NCI-H2107 (cell line): ENCODE results near the gene FBF1.
"Not testable (repeated sequence)": the region's sequence is repeated elsewhere in the genome, so short reads cannot be mapped to it uniquely, and the experiment has no call there.

ENCODE experiments used
- DNase-seq: peaks from one replicate; lab custom pipeline; 2025; lab: John Stamatoyannopoulos, UW

Gene FBF1

GRCh38 chr17:75895370-75896155 is 45.3 kb downstream of the FBF1 start:
- no peak for DNase-seq

DNA sequence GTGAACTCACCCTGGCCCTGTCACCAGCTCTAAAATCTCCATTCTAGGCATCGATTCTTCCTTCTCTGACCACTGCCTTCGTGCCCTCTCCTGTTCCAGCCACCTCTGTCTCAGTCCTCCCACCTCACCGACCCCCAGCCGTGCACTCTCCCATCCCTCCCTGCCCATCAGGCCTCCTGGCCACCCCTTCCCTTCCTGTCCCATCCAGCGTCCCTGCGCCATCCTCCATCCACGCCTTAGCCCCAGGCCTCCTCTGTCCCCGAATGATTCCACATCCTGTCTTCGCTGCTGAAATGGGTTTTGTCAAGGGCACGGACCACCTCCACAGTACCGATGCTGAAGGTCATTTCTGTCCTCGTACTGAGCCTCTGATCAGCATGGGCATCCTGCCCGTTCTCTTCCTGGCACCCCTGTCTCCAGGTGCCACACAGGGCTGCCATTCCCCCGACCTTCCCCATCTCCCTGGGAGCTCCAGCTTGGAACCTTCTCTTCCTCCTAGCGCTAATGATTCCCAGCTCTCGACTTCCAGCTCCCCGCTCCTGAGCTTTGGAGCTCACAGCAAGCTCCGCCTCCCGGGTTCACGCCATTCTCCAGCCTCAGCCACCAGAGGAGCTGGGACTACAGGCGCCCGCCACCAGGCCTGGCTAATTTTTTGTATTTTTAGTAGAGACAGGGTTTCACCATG is 46.7 kb downstream of the FBF1 start:
- no peak for DNase-seq

GRCh38 chr17:75893305-75894048 is 47.4 kb downstream of the FBF1 start:
- DNase-seq: no peak

GRCh38 chr17:75892556-75893224 is 48.2 kb downstream of the FBF1 start:
- no peak for DNase-seq

- DNase-seq: no peak
These were observed 49.0 kb downstream of the FBF1 start for GRCh38 chr17:75891605-75892555.

DNA sequence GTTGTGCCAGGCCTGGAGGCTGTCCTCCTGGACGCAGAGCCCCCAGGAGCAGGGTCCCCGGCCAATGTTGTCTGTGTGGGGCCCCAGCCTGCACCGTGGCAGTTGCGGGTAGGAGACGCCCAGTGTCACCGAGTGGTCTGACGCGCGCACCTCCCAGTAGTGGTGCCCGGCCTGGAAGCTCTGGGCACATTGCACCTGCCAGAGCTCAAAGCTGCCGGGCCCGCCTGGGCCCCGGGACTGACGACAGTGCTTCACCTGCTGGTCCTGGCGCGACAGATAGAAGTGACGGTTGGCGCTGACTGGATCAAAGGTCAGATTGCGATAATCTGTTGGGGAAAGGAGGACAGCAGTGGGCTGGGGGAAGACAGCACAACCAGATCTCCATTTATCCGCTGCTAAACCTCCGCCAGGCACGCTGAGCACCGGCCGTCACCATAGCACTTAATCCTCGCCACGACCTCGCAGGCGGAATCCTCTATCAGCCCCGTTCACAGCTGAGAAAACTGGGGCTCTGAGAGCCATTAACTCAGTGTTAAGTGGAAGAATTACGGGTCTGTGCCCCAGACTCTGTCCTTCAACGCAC is 49.7 kb downstream of the FBF1 start:
- DNase-seq: no peak

DNA sequence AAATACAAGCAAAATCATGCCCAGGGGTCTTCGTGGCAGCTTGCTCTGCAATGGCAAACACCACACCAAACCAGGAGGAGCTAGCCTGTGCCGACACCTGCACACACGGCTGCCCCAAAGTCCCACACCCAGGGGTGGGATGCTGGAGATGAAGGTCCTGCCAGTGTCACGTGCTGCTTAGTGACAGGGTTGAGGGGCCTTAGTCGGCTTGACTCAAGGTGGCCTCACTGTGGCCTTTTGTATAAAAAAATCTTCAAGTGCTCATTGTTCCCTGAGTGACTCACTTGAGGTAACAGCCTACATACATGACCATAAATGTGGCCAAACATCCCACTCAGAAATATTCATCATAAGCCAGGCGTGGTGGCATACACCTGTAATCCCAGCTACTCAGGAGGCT is 51.4 kb downstream of the FBF1 start:
- no peak for DNase-seq

DNA sequence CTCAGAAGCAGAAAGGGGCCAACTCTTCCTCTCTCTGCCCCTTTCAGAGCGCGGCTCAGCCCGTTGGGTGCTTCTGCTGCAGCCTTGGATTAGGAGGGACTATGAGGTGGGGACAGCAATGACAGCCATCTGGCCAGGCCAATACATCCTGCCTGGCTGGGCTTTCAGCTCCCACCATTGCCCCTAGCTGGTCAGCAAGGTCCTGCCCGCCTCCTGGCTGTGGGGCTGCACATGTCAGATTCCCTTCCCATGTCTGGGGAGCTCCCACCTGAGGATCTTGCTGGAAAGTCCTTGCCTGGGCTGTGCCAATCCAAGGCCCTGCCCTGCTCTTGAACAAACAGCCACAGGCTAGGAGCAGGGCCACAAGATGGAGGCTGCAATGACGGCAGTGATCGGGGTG is 52.4 kb downstream of the FBF1 start:
- DNase-seq: no peak

GRCh38 chr17:75885860-75886259 is 55.0 kb downstream of the FBF1 start:
- not testable (repeated sequence) for DNase-seq

GRCh38 chr17:75885431-75885830 is 55.4 kb downstream of the FBF1 start:
- DNase-seq: no peak

GRCh38 chr17:75881678-75882454 is 59.0 kb downstream of the FBF1 start:
- no peak for DNase-seq

DNA sequence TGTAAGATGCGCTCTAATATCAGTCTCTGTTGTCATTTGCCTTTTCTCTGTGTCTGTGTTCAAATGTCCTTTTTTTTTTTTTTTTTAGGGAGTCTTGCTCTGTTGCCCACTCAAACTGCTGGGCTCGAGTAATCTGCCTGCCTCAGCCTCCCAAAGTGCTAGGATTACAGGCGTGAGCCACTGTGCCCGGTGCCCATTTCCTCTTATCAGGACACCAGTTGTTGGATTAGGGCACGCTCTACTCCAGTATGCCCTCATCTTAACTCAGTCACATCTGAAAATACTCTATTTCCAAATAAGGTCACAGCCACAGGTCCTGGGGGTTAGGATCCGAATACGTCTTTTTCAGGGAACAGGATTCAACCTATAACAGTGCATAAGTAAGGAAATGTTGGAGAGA is 60.6 kb downstream of the FBF1 start:
- DNase-seq: no peak

DNA sequence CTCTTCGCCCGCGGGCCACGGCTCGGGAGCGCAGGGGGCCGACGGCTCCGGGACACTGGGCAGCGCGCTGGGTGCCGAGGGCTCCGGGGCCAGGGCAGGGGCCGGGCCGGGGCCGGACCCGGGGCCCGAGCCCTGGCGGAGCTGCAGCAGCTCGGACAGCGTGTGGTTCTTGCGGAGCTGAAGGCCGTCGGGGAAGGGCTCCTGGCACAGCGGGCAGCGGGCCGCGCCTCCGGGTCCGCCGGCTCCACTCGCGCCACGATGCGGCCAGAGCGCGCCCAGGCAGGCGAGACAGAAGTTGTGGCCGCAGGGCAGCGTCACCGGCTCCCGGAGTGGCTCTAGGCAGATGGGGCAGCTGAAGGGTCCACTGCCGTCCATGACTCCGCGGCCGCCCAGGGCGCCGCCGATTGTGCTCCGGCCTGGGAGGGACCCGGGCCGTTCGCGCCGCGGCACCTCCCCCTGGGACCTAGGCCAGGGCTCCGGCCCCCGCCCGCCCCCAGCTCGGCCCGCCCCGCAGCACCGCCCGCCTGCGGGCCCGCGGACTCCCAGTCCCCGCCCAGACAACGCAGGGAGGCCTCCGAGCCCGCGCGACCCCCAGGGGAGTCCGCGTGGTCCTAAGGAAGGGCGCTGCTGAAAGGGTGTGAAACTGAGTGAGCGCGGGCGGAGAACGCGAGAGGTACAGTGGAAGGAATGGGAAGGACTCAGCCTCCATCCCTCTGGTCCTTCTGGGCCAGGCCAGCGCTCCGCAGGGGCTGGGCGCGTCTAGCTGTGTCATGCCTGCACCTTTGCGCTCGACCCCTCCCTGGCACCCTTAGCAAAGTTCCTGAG is 62.5 kb downstream of the FBF1 start, which contains the start of gene TRIM47:
Gene TRIM47, minus strand, starts transcription at position 408 of the 825 bp plus-strand sequence. Its CDS starts 33 bp downstream, at position 375.
- no peak for DNase-seq

DNA sequence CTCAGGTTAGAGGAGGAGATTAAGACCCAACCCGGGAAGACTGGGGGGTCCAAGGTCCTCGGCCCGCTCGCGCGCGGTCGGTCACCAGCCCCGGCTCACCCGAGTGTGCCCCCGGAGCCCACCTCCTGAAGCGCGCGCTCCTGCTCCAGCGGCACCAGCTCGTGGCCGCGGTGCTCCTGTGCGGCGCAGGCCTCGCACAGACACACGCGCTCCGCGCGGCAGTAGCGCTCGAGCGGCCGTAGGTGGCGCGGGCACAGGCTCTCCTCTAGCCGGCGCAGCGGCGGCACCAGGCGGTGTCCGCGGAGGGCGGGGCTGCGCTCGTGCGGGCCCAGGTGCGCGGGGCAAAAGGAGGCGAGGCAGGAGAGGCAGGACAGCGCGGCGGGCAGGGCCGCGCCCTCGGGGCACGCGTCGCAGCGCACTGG is 63.1 kb downstream of the FBF1 start:
- no peak for DNase-seq

- no peak for DNase-seq
These were observed 63.7 kb downstream of the FBF1 start for GRCh38 chr17:75876938-75877751.

DNA sequence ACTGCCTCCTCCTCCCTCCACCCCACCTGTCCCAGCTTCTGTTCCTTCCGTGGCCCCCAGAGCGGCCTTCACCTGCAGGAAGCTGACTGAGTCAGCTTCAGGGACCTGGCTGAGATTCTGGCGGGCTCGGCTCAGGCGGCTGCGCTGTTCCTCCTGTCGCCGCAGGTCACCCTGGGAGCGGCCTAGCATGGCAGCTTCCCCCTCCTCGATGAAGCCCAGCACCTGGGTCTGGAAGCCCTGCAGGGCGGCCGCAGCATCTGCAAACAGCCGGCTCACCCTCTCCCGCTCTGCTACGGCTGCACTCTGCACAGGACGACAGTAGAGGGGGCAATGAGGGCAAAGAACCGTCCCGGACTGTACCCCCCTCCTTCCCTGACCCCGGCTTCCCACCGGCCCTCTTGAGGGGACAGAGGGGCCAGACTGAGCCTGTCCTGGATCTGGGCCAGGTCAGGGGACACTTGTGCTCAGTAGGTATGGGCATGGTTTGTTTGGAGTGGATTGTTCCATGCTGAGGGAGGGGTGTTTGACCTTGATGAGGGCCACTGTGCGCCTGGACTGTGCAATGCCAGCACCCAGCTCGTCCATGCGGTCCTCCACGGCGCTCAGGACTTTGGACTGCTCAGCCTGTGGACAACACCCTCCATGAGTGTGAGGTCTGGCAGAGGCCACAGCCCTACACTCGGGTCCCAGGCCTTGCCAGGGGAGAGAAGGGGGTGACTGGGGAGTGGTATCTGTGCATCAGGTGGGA is 64.5 kb downstream of the FBF1 start:
- peak; percentile 59 for DNase-seq

DNA sequence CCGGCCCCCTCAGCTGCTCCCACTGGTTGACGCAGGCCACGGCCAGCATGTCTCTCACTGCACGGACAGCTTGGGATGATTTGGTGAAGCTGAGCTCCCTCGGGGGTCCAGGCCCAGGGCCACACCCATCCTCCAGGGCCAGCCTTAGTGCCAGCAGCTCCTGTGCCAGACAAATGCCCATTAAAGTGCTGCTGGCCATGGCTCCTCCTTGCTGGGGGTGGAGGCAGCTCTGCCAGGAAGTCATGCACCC is 65.0 kb downstream of the FBF1 start:
- DNase-seq: no peak
